Esophagus muscularis mucosa (tissue), 4 donors: ENCODE results near the gene PPP4R1. TPM values are rescaled to one million over a fixed set of nuclear protein-coding genes. Genes with fewer than 3 reads are reported as not detected.

Experiments
- DNase-seq: peaks from one replicate; pipeline ENCODE4 v3.0.0-alpha.2; 2017; ENCODE audit errors: extremely low spot score
- H3K27ac ChIP-seq, 4 donors: fragments of 200-600 bp; sonication (generic); replicated peaks in 1 of 4; 1 replicate in 3 of 4; 2 replicates in 1 of 4; pipeline ENCODE4 v1.5.1; 2016 to 2019; ENCODE audit warnings: mild to moderate bottlenecking in 1 of 4
- H3K27me3 ChIP-seq, 4 donors: fragments of 200-600 bp; sonication (generic); one replicate each; pipeline versions ENCODE4 v1.5.1 to v1.6.0; 2016 to 2019
- H3K36me3 ChIP-seq, 4 donors: fragments of 200-600 bp; sonication (generic); one replicate each; pipeline ENCODE4 v1.5.1; 2016 to 2019
- H3K4me1 ChIP-seq, 4 donors: fragments of 200-600 bp; sonication (generic); one replicate each; pipeline ENCODE4 v1.5.1; 2016 to 2019
- H3K4me3 ChIP-seq, 4 donors: fragments of 200-600 bp; sonication (generic); 1 replicate in 2 of 4; 2 replicates in 2 of 4; pipeline ENCODE4 v1.5.1; 2016 to 2019; ENCODE audit warnings: mild to moderate bottlenecking in 4 of 4, moderate library complexity in 1 of 4
- H3K9me3 ChIP-seq, 4 donors: fragments of 200-600 bp; sonication (generic); 1 replicate in 3 of 4; 2 replicates in 1 of 4; pipeline ENCODE4 v1.5.1; 2016 to 2019
- EP300 ChIP-seq: sonication (generic); formaldehyde crosslinking; IDR thresholded peaks from one replicate; pipeline ENCODE4 v1.6.1; 2017; ENCODE audit warnings: antibody characterized with exemption
- POLR2A ChIP-seq: fragments of 450-650 bp; IDR thresholded peaks from one replicate; pipeline ENCODE4 v1.6.1; 2017; ENCODE audit warnings: antibody characterized with exemption, moderate library complexity, mild to moderate bottlenecking, low read depth
- POLR2AphosphoS5 ChIP-seq, 2 donors: sonication (generic); formaldehyde crosslinking; IDR thresholded peaks; one replicate each; pipeline ENCODE4 v1.6.1; 2017; ENCODE audit warnings: antibody characterized with exemption in 2 of 2
- WGBS: methylation state at CpG from one replicate; pipeline ENCODE4 v1.1.5; 2018; 5-methylcytosine and 5-hydroxymethylcytosine counted together
- intact Hi-C: fragments of 100-400 bp; cut with DNase I; formaldehyde crosslinking; loops from one replicate; pipeline ENCODE4 v1.15.1; 2023
- total RNA-seq, 4 donors: library from RNA; depleted of rRNA; stranded (reverse); fragments of >200 nt; gene quantifications; one replicate each; pipeline versions ENCODE4 v1.1.0 to v1.2.1, GENCODE V29; 2016
- TF ChIP-seq, protein P1 (sequence below), 3 experiments: fragments of 200-600 bp in 2 of 3; fragments of 450-650 bp in 1 of 3; sonication (generic) in 2 of 3; IDR thresholded peaks; one replicate each; pipeline ENCODE4 v1.5.1; 2017 to 2019; ENCODE audit warnings: antibody characterized with exemption in 3 of 3, mild to moderate bottlenecking in 2 of 3, moderate library complexity in 1 of 3

The PPP4R1 gene
- total RNA-seq, 4 donors from 2014 or later = 74.6 to 129 (median 97.1) TPM

DNA sequence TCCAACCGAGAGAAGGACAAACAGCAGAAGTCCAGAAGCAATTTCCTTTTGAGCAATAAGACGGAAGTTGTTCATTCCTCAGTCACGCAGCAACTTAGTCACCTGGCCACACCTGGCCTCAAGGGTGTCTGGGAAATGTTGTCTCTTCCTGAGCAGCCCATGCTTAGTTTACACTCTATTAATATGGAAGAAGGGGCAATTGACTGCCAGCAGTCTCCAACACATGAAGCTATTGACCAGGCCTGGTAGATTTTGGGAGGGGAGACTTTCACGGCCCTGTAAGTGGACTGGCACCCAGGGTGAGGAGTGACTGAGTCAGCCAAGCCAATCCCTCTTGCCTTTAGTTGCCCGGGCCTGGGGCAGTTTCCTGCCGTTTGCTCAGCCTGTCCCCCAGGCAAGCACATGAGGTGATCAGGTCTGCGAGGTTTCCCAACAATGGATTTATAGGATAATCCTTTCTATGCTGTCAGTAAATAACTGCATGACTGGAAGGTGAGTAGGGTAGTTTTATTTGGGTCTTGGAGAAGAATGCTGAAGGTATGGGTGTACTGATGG lies 43.8 kb upstream of the PPP4R1 start:
- no peaks in the 10 kb centered on the region for H3K4me1 ChIP-seq
- H3K4me3 ChIP-seq = no peak overlapping the region
- H3K36me3 ChIP-seq = no peaks in the 10 kb centered on the region
- WGBS = 95% methylated on average over 7 of the region's 7 CpGs
- TF ChIP-seq POLR2AphosphoS5 (IDR thresholded peaks at IDR 0.05) (no peak), EP300 (no peak), POLR2A (no peak)
- TF ChIP-seq, protein P1, sequence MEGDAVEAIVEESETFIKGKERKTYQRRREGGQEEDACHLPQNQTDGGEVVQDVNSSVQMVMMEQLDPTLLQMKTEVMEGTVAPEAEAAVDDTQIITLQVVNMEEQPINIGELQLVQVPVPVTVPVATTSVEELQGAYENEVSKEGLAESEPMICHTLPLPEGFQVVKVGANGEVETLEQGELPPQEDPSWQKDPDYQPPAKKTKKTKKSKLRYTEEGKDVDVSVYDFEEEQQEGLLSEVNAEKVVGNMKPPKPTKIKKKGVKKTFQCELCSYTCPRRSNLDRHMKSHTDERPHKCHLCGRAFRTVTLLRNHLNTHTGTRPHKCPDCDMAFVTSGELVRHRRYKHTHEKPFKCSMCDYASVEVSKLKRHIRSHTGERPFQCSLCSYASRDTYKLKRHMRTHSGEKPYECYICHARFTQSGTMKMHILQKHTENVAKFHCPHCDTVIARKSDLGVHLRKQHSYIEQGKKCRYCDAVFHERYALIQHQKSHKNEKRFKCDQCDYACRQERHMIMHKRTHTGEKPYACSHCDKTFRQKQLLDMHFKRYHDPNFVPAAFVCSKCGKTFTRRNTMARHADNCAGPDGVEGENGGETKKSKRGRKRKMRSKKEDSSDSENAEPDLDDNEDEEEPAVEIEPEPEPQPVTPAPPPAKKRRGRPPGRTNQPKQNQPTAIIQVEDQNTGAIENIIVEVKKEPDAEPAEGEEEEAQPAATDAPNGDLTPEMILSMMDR (IDR thresholded peaks at IDR 0.05) = no peak
- intact Hi-C loops = no loop called here
- H3K27me3 ChIP-seq = no peaks in the 10 kb centered on the region
- no peak overlapping the region for H3K27ac ChIP-seq
- DNase-seq = no peak
- no peaks in the 10 kb centered on the region for H3K9me3 ChIP-seq

DNA sequence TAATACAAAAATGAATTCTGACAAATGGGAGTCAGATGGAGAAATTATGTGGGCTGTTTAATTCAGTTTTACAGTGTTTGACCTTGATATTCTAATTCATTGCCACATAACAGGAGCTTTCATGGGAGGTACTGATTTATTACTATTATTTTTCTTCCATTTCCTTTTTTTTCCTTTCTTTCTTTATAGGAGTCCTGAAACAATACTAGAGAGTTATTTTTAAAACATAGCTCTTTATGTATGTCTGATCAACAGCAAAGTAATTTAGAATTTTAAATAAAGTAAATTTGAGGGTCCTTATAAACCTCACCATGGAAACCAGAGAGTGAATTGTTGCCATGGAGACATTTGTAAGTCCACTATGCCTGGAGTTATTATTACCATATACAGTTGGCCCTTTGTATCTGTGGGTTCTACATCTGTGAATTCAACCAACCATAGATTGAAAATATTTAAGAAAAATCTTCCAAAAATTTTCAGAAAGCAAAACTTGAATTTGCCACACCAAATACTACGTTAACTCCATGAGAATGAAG lies 40.9 kb upstream of the PPP4R1 start:
- Histone ChIP-seq H3K9me3 (no peaks in the 10 kb centered on the region), H3K36me3 (no peaks in the 10 kb centered on the region), H3K4me1 (no peaks in the 10 kb centered on the region), H3K27me3 (no peaks in the 10 kb centered on the region), H3K4me3 (no peak overlapping the region), H3K27ac (no peak overlapping the region)
- TF ChIP-seq POLR2AphosphoS5 (IDR thresholded peaks at IDR 0.05) = no peak
- no peak for TF ChIP-seq EP300
- no peak for TF ChIP-seq POLR2A
- TF ChIP-seq, protein P1 (IDR thresholded peaks at IDR 0.05) = no peak
- 91% methylated on average over 1 of the region's 1 CpG for WGBS
- DNase-seq = no peak
- intact Hi-C loops = no loop called here

DNA sequence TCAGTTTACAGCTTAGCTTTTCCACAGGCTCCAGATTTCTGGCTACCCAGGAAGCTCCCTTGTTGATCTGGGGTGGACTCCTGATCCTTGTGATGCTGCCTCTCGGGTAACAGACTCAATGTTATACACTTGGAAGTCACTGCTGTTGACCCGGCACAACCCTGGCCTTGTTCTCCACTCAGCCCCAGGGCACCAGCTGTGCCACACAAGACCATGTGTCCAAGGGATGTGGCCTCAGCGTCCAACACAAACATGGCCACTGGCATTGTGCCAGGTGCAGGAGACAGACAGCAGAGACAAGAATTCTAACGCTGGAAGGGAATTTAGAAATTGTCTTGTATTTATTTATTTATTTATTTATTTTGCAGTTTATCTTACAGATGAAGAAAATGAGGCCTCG lies 39.0 kb upstream of the PPP4R1 start:
- Histone ChIP-seq H3K27ac (no peak overlapping the region), H3K27me3 (no peaks in the 10 kb centered on the region), H3K4me3 (no peak overlapping the region), H3K9me3 (no peaks in the 10 kb centered on the region), H3K4me1 (no peaks in the 10 kb centered on the region), H3K36me3 (no peaks in the 10 kb centered on the region)
- 73% methylated on average over 5 of the region's 5 CpGs for WGBS
- intact Hi-C loops = no loop called here
- TF ChIP-seq, protein P1 (IDR thresholded peaks at IDR 0.05) = no peak
- no peak for TF ChIP-seq EP300
- no peak for TF ChIP-seq POLR2AphosphoS5 (IDR thresholded peaks at IDR 0.05)
- TF ChIP-seq POLR2A = no peak
- DNase-seq = no peak

DNA sequence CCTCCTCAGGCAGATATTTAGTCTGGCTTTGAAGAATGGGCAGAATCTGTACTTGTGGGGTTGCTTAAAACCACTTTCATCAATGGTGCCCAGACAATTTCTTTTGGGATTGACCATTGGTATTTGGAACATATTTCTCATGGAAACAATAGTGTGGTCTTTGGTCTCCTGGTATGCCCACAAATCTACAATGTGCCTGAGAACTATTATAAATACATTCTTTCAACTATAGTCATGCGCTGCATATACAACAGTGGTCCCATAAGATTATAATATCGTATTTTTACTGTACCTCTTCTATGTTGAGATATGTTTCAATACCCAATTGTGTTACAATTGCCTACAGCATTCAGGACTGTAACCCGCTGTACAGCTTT lies 34.8 kb upstream of the PPP4R1 start:
- Histone ChIP-seq H3K4me1 (peaks cover 0 to 2% (median 2%) of the 10 kb centered on the region in 4 donors), H3K9me3 (no peaks in the 10 kb centered on the region), H3K27ac (no peak overlapping the region), H3K4me3 (no peak overlapping the region), H3K36me3 (no peaks in the 10 kb centered on the region), H3K27me3 (no peaks in the 10 kb centered on the region)
- intact Hi-C loops = no loop called here
- no peak for DNase-seq
- 87% methylated on average over 3 of the region's 3 CpGs for WGBS
- TF ChIP-seq POLR2AphosphoS5 (IDR thresholded peaks at IDR 0.05) (no peak), EP300 (no peak), POLR2A (no peak)
- TF ChIP-seq, protein P1 (IDR thresholded peaks at IDR 0.05) = no peak
